UCSD-AML1 (cell line): ENCODE measurements around the gene EGFL7.

Experiments
- DNase-seq: peaks from one replicate; lab custom pipeline; 2025; ENCODE audit not compliant: unreplicated experiment; lab: John Stamatoyannopoulos, UW

Gene EGFL7

DNA sequence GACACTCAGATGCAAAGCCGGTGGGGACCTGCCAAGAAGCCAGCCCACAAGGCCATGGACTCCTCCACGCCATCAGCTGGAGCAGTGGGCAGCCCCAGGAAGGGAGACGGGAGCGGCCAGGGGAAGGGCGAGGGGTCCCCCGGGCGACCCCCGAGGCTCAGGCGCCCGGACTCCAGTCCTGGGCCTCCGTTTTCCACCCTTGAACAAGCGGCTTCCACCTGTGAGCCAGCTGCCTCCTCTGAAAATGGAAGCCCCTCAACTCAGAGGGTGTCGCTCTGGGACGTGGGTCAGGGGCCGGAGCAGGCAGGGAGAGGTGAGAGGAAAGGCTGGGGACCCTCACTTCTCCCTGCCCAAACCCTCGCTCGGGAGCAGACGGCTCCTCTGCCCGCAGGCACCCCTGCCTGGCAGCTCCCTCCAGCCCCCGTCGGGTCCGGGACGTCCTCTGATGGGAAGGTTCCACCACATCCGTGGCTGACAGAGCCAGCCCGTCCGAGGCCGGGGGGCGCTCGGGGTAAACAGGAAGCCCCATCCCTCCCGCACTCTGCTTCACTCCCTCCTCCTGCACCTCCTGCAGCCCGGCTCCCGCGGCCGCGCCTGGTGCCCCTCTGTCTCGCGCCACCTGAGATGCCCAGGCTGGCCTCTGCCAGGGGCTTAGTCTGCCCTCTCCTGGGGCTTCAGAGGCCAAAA, 3.7 kb upstream of the EGFL7 start:
- DNase-seq = peak; percentile 72

DNA sequence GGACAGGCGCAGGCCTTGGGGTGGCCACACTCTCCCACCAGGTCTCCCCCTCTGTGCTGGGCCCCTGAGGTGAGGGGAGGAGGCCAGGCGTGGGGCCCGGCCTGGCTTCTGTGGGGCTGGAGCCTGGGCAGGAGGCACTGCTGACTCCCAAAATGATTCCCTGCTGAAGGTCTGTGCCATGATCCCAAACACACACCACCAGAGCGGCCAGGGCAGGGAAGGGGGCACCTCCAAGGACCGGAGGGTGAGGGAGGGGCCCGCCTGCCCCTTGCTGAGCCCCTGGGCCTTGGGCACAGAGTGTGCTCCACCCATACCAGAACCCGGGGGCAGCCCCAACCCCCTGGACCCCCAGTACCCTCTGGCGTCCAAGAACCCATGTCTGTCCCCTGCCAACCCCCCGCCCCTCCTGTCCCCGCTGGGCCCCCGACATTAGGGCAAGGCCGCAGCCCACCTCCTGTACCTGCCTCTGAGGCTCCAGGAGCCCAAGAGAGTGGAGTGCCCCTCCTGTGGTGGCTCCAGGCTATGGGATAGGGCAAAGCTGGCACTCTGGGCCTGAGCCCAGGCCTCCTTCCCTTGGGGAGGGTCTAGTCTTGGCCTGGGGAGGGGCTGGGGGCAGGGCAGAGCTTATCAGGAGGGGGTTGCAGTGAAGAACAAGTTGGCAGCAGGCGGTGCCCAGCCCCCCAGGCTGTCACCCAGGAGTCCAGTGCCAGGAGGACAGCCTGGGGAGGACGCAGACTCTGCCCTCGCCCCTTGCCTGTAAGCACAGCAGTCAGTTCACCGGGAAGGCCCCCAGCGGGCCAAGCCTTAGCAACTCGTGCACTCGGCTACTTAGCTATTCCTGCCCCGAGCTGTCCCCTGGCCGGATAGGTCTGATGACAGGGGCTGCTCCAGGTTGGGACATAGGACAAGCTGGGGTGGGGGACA, 2.6 kb upstream of the EGFL7 start:
- DNase-seq = peak; percentile 43

DNA sequence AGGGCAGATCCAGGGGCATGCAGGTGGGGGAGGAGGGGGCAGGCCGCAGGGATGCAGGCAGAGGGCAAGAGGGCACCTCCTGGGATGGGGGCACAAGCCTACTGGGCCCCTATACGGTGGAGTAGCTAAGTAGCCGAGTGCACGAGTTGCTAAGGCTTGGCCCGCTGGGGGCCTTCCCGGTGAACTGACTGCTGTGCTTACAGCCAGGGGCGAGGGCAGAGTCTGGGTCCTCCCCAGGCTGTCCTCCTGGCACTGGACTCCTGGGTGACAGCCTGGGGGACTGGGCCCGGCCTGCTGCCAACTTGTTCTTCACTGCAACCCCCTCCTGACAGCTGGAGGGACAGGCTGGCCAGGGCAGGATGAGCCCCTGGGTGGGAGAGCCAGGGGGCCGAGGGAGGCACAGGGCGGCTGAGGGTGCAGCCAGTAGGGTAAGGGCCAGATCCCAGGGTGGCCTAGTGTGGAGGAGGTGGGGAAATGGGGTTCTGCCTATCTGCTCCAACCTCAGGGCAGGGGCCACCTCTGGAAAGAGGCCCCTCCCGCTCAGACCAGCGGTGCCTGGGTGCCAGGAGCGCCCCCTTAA, 1.7 kb upstream of the EGFL7 start:
- peak; percentile 58 for DNase-seq

DNA sequence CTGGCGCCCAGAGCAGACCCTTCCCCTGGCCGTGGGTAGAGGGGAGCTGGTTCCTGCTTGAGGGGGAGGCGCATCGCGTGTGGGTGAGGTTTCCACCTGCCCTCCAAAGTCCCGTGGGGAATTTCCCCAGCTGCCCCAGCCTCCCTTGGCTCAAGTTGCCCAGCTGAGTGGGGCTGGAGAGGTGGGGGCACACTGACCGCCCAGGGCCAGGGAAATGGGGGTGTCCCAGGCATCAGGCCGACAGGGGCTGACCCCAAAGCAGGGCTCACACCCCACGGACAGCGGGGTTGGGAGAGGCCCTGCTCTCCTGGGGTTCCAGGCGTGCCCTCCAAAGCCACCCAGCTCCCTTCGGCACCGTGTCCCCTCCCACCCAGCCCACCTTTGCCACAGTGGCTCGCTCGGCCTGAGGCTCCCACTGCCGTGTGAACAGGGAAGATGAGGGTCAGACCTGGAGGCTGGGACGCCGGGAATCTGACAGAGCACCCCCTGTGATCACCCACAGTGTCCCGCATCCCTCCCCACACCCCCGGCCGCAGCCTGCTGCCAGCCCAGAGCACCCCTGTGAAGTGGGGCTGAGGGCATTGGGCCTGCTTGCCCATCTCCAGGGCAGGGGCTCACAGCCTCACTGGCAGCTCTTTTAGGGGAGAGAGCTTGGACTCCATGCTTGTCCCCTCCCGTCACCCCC, 933 bp upstream of the EGFL7 start:
- no peak for DNase-seq

DNA sequence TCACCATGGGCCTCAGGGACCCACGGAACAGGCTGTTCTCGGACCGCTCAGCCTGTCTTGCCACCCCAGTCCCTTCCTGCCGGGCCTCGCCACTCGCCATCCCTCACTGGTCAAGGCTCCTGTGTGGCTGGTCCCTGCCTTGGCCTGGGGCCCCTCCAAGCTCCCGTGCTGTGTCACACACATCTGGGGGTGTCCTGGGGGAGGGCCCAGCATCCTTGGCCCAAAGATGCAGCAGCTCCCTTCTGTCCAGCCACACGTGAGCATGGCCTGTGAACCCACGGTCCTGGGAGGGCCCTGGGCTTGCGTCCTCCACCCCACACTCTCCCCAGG, 425 bp upstream of the EGFL7 start:
- no peak for DNase-seq

DNA sequence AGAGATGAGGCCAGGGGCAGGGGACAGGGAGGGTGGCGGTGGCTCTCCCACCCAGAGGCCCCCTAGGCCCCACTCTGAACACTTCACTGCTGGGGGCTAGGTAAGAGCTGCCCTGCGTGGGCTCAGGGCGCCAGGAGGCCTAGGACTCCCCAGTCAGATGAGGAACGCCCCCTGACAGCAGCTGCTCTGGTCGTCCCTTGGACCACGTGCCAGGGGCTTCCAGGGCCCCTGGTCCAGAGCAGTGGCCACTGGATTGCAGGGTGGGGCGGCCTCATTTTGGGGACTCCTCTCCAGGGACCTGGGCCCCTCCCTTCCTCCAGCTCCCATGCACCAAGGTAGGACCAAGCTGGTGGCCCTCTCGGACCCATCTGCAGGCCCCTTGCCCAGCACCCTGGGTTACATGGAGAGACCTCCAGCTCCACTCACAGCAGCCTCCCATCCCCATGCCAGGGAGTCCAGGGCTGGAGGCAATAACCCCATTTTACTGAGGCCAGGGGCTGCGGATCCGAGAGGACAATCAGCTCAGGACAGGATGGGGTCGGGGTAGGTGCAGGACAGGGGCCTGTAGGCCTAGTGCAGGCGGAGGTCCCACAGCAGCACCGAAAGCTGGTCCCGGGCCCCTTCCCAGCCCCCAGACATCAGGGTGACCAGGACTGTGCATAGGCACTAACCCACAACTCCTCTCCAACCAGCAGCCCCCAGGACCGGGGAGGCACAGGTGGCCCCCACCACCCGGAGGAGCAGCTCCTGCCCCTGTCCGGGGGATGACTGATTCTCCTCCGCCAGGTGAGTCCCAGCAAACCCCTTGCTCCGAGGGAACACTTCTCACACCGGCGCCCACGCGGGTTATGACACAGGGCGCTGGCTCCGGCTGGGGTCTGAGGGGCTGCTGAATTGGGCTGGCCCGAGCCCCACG, 1.5 kb downstream of the EGFL7 start:
- peak; percentile 51 for DNase-seq

DNA sequence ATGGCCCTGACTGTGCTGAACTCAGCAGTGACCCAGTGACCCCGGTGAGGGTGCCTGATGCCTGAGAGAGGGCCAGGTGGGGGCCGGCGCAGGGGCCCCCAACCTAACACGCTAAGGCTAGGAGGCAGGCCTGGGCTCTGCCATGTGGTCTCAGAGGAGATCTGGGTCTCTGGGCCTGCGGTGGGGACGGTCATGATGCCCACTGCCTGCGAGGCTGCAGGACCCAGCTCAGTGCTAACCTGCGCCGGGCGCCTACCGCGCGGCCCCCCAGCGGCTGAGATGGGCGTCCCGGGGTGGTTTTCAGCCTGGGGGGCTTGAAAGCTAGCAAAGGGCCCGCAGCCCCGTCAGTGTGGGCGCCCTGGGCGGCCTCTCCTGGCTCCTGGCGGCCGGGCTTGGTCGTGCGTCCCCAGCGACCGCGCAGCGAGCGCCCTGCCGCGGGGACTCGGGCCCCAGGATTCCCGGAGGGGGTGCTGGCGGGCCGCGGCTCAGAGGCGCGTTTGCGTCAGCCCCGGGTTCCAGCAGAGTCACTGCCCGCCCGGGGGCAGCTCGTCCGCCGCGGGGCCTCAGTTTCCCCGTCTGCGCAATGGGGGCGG, 2.5 kb downstream of the EGFL7 start:
- DNase-seq = peak; percentile 67

DNA sequence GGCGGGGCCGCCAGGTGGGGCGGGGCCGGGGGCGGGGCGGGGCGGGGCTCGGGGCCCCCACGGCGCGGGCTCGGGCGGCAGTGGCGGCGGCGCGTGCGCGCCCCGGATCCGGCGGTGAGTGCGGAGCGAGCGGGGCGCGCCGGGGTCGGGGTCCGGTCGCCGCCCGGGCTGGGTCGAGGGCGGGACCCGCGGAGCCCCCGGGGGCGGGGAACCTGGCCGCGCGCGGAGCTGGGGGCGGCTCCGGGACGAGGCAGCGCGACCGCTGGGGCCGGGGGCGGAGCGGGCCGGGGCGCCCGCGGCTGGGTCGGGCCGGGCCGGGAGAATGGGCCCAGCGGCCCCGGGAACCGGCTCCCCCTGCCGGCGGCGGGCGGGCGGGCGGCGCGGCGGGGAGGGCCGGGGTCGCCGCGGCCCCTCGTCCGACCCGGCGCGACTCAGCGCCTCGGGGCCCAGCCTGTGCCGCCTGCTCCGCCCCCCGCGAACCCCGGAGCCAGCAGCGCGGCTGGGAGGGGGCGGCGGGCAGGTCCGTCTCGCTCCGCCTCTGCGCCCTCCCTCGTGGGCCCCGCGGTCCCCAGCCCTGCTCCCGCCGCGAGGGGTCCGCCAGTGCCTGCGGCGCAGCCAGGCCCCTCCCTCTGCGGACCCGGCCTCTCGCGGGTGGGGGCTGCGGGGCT, 3.1 kb downstream of the EGFL7 start:
- peak; percentile 67 for DNase-seq

DNA sequence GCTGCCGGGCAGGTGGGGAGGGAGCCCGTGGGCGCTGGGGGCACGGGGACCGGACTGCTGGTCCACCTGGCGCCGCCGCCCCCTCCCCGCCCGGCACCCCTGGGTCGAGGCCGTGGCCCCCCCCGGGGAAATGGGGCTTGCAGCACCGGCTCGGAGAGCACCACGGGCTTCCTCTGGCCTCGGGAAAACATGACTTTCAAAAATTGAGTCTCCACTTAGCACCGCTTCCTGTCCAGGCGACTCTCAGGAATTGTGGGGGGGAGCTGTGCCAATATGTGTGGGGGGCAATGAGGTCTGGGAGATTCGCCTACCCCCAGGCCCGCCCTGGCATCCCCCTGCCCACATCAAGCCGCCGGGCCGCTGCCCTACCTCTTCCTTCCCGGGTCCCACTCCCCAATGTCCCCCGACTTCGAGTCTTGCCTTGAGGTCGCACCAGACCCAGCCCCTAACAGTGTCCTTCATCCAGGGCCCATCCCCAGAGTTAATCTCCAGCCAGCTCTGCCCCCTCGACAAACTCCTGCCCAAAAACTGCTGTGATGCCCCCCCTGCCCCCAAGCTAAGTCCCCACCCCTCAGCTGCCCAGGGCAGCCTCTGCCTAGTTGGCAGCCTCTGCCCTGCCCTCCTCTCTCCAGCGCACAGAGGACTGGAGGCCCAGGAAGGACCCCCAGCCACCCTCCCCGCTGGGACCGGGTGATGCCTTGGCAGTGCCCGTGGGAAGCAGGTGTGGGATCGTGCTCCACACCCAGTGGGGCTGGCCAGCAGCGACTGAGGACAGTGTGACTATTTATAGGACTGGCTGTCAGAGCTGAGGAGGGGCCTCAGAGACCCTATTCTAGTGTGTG, 3.9 kb downstream of the EGFL7 start:
- DNase-seq = no peak

DNA sequence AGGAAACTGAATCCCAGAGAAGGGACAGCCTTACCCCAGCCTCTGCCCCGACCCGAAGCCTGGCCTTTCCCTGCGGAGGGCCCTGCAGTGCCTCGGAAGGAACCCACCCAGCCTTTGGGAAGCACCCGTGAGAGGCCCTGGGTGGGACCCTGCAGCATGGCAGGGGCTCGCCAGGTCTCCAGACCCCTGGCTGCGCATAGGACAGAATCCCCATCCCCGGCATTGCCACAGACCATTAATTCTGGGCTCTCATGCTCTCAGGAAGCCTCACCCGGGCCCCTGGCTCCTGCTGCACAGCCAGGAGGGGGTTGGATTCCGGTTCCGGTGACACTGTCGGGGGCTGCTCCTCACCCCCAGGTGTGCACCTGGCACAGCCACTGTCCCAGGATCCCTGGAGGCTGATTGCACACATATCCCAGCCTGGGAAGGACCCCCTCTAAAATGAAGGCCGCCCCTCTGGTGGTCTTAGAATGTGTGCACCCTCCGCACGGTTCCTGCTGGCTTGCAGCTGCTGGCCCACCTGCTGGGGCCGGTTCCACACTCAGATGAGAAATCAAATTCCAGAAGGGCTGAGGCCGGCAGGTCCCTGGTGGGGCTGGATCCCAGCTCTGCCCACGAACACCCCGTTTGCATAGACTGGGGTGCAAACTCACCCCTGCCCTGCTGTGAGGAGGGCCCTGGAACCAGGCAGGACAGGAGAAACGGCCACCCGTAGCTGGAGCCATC, 4.7 kb downstream of the EGFL7 start:
- DNase-seq = no peak

DNA sequence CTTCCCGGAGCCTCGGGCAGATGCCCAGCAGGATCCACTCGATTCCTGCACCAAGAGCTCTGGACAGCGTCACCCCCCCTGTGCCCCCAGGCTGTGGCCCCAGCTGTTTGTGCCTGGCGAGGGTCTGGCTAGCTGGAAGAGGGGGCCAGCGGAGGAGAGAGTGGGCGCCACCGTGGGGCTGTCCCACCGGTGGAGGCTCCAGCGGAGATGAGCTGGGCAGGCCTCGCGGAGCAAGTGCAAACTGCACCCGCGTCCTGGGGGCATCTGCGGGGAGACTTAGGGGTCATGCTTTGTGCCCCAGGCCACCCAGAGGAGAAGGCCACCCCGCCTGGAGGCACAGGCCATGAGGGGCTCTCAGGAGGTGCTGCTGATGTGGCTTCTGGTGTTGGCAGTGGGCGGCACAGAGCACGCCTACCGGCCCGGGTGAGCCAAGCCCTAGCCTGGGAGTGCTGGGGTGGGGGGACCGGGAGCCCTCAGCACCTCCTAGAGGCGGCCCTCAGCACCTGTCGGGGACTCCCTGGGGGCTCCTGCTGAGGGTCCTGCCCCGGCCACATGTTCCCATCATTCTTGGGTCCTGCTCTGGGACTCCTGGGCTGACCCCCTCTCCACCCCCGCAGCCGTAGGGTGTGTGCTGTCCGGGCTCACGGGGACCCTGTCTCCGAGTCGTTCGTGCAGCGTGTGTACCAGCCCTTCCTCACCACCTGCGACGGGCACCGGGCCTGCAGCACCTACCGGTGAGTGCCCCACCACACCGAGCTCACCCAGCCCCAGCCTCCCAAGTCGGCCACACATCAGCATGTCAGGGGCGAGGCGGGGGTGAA, 5.4 kb downstream of the EGFL7 start:
- DNase-seq = no peak

DNA sequence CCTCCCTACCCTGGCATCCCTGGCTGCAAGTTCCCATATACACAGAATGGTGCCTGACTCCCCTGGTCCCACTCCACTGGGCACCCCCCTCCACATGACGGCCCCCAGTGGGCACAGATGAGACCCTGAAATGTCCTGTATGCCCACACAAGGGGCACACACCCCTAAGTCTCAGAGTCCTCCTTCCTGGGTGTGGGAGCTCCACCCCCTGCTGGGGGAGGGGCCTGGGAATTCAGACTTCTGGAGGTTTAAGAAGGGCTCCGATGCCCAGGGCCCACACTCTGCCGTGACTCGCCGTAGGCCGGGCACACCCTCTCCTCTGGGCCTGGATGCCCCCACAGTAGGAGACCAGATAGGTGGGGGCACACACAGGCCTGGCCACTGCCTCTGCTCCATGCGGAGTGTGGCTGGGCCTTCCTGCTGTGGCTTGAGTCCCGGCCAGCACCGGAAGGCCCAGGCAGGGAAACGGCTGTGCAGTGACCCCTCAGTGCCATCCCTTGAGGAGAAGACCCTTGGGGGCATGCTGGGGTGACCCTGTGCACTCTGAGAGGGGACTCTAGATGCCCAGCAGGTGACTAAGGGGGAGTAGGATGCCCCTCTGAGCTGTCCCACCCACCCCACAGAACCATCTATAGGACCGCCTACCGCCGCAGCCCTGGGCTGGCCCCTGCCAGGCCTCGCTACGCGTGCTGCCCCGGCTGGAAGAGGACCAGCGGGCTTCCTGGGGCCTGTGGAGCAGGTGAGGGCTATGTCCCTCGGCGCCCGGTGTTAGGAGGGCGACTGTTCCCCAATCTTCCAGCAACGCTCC, 6.5 kb downstream of the EGFL7 start:
- DNase-seq = no peak

DNA sequence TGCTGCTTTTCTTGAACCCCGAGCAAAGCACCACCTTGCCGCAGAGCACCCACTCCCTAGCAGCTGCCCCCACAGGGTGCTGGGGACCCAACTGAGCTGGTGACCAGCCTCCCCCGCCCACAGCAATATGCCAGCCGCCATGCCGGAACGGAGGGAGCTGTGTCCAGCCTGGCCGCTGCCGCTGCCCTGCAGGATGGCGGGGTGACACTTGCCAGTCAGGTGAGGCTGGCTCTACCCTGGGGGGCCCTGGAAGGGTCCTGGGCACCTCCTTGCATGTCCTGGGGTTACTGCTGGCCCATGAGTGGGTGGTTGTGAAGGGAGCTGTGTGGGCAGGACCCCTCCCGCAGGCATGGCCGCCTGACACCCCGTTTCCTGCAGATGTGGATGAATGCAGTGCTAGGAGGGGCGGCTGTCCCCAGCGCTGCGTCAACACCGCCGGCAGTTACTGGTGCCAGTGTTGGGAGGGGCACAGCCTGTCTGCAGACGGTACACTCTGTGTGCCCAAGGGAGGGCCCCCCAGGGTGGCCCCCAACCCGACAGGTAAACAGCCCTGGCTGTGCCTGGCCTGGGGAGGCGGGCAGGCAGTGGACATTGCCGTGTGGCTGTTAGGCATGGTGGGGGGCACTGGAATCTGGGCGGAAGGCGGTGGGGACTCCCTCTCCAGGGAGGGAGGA, 7.2 kb downstream of the EGFL7 start:
- no peak for DNase-seq

DNA sequence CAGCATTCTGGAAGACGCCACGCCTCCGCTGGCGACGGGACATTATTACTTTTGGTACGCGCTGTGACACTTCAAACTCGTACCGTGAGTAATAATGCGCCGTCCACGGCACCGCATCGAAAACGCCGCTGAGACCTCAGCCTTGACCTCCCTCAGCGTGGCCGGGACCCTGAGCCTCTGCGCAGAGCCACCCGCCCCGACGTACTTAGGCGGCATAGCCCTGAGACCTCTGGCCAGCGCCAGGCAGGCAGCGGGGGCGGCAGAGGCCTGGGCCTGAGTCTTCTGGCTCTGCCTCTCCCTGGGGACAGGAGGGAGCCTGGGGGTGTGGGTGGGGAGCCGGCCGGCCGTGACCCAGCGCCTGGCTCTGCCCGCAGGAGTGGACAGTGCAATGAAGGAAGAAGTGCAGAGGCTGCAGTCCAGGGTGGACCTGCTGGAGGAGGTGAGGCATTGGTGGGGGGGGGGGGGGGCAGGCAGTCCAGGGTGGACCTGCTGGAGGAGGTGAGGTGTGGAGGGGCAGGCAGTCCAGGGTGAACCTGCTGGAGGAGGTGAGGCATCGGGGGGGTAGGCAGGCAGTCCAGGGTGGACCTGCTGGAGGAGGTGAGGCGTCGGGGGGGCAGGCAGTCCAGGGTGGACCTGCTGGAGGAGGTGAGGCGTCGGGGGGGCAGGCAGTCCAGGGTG, 8.0 kb downstream of the EGFL7 start:
- no peak for DNase-seq

DNA sequence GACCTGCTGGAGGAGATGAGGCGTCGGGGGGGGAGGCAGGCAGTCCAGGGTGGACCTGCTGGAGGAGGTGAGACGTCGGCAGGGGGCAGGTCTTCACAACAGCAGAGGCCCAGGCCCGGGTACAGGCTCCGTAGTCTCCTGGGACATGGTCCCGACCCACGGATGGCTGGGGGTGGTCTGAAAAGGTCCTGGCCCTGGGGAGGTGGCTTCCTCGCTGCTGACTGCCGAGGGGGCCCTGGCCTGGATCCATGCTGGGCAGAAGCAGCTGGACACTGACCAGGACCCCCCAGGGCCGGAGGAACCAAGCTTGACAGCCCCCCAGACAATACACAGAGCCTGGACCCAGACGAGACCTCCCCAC, 8.5 kb downstream of the EGFL7 start:
- DNase-seq = no peak
